NOMO-1 (cell line): ENCODE results near the gene UMAD1.

Experiments
- DNase-seq, 2 experiments: peaks; one replicate each; lab custom pipeline; 2025; ENCODE audit not compliant: unreplicated experiment in 2 of 2; lab: John Stamatoyannopoulos, UW

Gene UMAD1

DNA sequence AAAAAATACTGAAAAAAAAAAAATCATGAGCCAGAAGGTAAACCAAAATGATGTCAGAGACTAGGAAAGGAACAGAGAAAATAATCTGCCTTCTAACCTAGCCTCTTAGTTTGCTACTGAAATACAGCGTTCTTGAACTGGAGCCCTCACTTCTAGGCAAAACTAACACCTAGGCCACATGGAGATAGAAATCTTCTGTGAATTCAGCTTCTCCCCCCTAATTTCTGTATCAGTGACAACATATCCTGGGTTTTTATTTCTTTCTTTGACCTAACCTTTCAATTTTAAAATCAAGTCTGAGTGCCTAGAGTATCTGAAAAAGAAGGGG is 228.0 kb downstream of the UMAD1 start:
- DNase-seq: no peak

- DNase-seq: no peak
These were observed 228.5 kb downstream of the UMAD1 start for GRCh38 chr7:7869036-7869435.

GRCh38 chr7:7869651-7870050 is 229.1 kb downstream of the UMAD1 start:
- DNase-seq: no peak

DNA sequence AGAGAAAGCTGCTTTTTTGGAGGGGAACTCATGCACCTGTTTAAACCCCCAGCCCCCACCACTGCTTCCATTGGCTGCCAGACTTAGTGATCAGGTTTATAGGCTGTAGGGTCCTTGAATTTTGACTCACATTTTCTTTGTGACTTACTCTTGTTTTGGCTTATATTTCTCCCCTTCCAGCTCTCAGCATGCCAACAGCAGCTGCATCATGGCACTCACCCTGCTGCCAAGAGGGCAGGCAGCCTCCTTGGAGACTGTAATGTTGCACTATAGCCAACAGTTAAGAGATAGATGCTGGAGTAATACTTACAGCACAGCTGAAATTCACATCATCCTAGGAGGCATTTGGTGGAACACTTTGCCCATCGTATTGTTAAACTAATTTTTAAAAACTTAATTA is 230.0 kb downstream of the UMAD1 start:
- no peak for DNase-seq

DNA sequence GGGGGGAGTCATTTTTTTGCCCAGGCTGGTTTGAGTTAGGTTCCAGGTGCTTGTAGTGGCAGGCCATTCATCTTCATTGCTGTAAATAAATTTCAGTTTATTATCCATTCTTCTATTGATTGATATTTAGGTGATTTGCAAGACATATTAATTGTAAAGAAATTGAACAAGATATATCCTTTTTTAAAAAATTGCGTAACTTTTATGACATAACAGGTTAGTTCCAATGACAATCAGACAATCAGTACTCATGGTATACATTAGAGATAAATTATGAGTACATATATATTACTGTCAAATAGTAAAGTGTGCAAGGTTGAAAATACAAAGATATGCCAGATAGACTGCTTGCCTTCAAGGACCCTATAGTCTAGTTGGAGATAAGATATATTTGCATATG is 235.9 kb downstream of the UMAD1 start:
- no peak for DNase-seq

- no peak for DNase-seq
These were observed 241.0 kb downstream of the UMAD1 start for GRCh38 chr7:7881581-7881980.

DNA sequence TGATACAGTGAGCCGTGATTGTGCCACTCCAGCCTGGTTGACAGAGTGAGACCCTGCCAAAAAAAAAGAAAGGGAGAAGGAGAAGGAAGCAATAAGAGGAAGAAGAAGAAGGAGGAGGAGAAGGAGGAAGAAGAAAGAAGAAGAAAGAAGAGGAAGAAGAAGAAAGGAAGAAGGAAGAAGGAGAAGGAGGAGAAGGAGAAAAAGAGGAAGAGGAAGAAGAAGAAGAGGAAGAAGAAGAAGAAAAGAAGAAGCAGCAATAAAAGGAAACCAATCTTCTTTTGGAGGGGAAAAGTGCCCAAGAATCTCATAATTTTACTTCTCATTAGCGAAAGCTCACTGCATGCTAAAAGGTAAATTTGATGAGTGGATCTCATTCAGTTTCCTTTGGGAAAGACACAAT is 242.3 kb downstream of the UMAD1 start:
- no peak for DNase-seq

DNA sequence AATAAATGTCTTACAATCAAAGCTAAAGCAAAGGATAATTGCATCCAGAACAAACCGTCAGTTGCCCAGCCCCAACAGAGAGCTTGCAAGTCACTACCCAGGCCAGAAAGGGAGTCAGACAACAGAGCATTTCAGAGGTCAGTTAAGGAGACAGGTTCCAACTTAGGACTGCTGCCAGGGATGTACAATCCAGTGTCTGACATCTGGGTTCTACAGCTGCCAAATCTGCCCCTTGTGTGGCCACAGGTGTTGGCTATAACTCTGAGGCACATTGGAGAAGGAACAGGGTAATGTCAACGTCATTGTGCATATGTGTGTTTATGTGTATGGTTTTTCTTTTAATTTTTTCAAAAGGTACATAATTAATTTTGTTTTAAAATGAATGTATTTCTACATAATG is 242.8 kb downstream of the UMAD1 start:
- DNase-seq: no peak

GRCh38 chr7:7884855-7885254 is 244.3 kb downstream of the UMAD1 start:
- DNase-seq: no peak

GRCh38 chr7:7889791-7890568 is 249.4 kb downstream of the UMAD1 start:
- DNase-seq: no peak

GRCh38 chr7:7895004-7895650 is 254.6 kb downstream of the UMAD1 start:
- DNase-seq: no peak

DNA sequence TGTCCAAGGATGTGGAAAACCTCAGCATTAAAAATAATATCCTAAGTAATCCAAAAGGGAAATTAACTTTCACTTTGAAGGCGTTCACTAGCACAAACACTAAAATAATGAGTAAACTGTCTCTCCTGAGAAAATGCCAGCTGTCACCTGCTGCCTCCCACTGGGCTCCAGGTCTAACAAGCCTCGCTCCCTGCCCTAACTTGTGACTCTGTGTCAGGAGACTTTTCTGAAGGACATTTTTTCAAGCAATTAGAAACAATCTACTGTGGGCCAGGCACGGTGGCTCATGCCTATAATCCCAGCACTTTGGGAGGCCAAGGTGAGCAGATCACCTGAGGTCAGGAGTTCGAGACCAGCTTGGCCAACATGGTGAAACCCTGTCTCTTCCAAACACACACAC is 255.2 kb downstream of the UMAD1 start:
- no peak for DNase-seq

GRCh38 chr7:7897509-7897908 is 257.0 kb downstream of the UMAD1 start:
- no peak for DNase-seq

DNA sequence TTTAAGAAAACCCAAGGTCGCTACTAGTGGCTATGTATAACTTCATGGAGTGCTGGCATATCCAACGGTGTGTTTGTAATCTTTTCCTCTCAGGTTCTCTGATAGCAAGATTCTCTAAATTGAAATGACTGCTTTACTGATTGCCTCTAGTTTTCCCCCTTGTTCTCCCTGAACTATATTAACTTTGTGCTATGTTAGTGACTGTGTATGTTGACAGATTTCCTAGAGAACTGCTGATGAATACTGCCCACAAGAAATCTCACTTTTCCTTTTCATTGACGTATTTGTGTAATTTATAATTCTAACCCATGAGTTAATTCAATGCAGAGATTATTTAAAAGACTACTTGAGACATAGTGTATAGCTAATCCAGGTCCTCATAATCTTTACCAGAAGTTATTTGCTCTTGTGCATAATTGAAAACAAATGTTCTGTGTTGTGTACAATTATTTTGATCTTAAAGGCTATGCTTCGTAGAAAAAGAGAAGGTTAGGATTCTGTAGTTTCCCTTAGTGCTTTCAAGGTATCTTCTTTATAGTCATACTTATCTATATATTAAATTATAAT is 257.5 kb downstream of the UMAD1 start:
- DNase-seq: no peak

GRCh38 chr7:7902845-7903244 is 262.3 kb downstream of the UMAD1 start:
- no peak for DNase-seq

DNA sequence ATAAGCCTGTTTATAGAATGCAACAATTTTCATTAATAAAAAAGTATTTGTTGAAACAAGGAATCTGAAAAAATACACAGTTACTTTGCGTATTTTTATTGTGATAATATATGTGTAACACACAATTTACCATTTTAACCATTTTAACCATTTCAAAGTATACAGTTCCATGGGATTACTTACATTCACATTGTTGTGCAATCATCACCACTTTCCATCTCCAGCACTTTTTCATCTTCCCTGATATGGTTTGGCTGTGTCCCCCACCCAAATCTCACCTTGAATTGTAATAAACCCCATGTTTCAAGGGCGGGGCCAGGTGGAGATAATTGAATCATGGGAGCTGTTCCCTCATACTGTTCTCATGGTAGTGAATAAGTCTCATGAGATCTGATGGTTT is 266.8 kb downstream of the UMAD1 start:
- DNase-seq: no peak

- no peak for DNase-seq
These were observed 268.1 kb downstream of the UMAD1 start for GRCh38 chr7:7908622-7909145.

- no peak for DNase-seq
These were observed 268.8 kb downstream of the UMAD1 start for GRCh38 chr7:7909376-7909775.

DNA sequence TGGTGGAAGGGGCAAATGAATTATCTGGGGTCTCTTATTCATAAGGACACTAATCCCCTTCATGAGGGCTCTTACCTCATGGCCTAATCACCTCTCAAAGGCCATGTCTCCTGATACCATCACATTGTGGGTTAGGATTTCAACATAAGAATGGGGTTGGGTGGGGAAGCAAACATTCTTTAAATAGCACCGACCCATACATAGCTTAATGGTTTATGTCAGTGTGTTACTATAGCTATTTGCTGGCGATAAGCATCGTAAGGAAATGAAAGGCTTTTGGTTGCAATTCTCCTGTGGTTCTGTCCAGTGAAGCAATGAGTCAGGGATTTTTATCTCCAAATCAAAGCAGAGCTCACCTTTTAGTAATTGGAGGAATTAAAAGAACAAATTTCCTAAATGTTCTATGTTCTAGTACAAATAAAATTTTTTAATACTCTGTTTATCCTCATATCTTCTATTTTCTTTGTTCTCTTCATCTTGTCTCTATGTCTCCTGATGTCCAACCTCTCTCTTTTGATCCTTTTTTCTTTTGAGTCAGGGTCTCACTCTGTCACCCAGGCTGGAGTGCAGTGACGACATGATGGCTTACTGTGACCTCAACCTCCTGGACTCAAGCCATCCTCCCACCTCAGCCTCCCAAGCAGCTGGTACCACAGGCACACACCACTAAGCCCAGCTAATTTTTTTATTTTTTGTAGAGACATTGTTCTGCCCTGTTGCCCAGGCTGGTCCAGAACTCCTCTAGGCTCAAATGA is 271.0 kb downstream of the UMAD1 start:
- peak; percentile 14 to 43 for DNase-seq

DNA sequence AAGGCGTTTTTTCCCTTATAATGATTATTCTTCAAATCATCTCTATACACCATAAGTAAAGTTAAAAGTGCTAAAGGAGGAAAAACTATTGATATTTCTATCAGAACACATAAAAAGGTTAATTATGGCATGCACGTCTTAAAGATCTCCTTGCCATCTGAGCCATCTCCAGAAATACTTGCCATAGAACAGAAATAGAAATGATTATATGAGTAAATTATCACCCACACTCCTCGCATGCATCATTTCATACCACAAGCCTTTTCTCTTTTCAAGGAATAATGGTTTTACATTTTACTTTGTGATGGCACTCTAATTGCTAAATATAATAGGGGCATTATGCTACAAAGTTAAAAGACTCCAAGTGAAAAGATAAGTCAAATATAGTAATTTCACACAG is 272.4 kb downstream of the UMAD1 start:
- no peak for DNase-seq

- no peak for DNase-seq
These were observed 273.0 kb downstream of the UMAD1 start for GRCh38 chr7:7913504-7913903.
